ENCODE measurements around the gene TMEM231. TPM values are rescaled to one million over a fixed set of nuclear protein-coding genes. Genes with fewer than 3 reads are reported as not detected.

The TMEM231 gene
- total RNA-seq, 1 donor from 2014 or later = 18.2 TPM

DNA sequence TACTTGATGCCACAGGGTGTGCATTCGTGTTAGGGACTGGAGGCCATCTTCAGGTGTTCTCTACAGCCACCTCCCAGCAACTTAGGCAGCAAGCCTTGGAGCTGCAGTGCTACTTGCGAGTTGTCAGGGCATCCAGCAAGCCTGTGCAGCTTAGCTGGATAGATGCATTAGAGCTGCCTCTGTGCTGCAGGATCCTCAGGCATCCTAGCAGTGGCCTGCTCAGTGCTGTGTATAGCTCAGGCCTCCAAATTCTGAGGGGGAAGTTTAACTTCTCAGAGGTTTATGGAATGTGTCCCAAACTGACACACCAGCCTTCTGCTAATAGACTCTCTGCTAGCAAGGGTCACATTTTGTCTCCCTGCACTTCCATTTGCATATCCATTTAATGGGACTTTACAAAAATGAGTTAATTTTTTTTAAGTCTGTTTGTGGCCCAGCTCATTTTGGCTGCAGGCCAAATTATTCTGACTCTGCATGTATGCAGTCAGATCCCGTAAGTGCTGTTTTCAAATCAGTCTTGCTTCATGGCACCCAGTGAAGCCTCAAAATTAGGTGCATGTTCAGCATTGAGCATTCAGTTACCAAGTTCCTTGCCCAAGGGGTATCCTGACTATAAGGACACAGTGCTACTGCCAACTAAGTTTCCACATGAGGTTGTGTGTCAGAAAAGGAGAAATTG, 17.0 kb upstream of the TMEM231 start:
- H3K4me3 Mint-ChIP-seq = no peak overlapping the region
- no peaks in the 10 kb centered on the region for H3K4me1 Mint-ChIP-seq (ENCODE audit: unreplicated experiment)
- no peak for DNase-seq (ENCODE audit: extremely low spot score, unreplicated experiment)
- peaks cover 10% of the 10 kb centered on the region for H3K36me3 Mint-ChIP-seq
- no peaks in the 10 kb centered on the region for H3K27me3 Mint-ChIP-seq
- TF ChIP-seq, protein P1, sequence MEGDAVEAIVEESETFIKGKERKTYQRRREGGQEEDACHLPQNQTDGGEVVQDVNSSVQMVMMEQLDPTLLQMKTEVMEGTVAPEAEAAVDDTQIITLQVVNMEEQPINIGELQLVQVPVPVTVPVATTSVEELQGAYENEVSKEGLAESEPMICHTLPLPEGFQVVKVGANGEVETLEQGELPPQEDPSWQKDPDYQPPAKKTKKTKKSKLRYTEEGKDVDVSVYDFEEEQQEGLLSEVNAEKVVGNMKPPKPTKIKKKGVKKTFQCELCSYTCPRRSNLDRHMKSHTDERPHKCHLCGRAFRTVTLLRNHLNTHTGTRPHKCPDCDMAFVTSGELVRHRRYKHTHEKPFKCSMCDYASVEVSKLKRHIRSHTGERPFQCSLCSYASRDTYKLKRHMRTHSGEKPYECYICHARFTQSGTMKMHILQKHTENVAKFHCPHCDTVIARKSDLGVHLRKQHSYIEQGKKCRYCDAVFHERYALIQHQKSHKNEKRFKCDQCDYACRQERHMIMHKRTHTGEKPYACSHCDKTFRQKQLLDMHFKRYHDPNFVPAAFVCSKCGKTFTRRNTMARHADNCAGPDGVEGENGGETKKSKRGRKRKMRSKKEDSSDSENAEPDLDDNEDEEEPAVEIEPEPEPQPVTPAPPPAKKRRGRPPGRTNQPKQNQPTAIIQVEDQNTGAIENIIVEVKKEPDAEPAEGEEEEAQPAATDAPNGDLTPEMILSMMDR (conservative IDR thresholded peaks at IDR 0.05) = no peak
- no peaks in the 10 kb centered on the region for H3K9me3 Mint-ChIP-seq
- H3K27ac Mint-ChIP-seq = no peak overlapping the region

- H3K4me1 Mint-ChIP-seq (ENCODE audit: unreplicated experiment) = peaks cover 12% of the 10 kb centered on the region
- H3K27ac Mint-ChIP-seq = no peak overlapping the region
- H3K36me3 Mint-ChIP-seq = peaks cover 14% of the 10 kb centered on the region
- H3K9me3 Mint-ChIP-seq = no peaks in the 10 kb centered on the region
- DNase-seq (ENCODE audit: extremely low spot score, unreplicated experiment) = no peak
- TF ChIP-seq, protein P1 (conservative IDR thresholded peaks at IDR 0.05) = no peak
- H3K4me3 Mint-ChIP-seq = no peak overlapping the region
- H3K27me3 Mint-ChIP-seq = peaks cover 4% of the 10 kb centered on the region
These were observed 14.5 kb upstream of the TMEM231 start for GRCh38 chr16:75570396-75571065.

GRCh38 chr16:75567911-75568310, 11.9 kb upstream of the TMEM231 start:
- Mint-ChIP-seq H3K9me3 (no peaks in the 10 kb centered on the region), H3K27ac (peak overlapping the region; percentile 68), H3K4me3 (peak overlapping the region; percentile 100), H3K36me3 (peaks cover 3% of the 10 kb centered on the region), H3K27me3 (peaks cover 14% of the 10 kb centered on the region), H3K4me1 (ENCODE audit: unreplicated experiment) (peaks cover 17% of the 10 kb centered on the region)
- TF ChIP-seq, protein P1 (conservative IDR thresholded peaks at IDR 0.05) = no peak
- DNase-seq (ENCODE audit: extremely low spot score, unreplicated experiment) = no peak

DNA sequence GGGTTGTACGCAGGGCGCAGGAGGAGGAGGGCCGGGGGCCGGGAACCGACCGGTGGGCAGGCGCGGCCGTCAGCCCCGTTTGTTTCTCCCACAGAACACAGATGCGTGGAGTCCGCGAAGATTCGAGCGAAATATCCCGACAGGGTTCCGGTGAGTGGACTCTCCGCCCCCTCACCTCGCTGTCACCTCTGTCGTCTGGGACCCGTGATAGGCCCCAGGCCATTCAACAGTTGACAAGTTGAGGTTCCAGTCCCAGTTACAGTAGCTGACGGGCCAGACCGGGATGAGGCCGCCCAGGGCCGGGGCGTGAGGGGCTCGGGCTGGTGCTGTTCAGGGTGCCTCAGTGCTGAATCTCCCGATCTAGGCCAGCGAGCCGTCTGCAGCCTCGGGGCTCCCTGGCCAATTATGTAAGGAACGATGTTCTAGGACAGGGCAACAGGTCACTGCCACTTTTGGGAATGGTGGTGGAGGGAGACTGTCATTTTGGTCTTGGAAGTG, 10.8 kb upstream of the TMEM231 start:
- TF ChIP-seq, protein P1 (conservative IDR thresholded peaks at IDR 0.05) = no peak
- DNase-seq (ENCODE audit: extremely low spot score, unreplicated experiment) = no peak
- H3K36me3 Mint-ChIP-seq = peaks cover 3% of the 10 kb centered on the region
- no peaks in the 10 kb centered on the region for H3K9me3 Mint-ChIP-seq
- H3K27me3 Mint-ChIP-seq = peaks cover 17% of the 10 kb centered on the region
- H3K4me1 Mint-ChIP-seq (ENCODE audit: unreplicated experiment) = peaks cover 17% of the 10 kb centered on the region
- peak overlapping the region; percentile 68 for H3K27ac Mint-ChIP-seq
- peak overlapping the region; percentile 100 for H3K4me3 Mint-ChIP-seq

DNA sequence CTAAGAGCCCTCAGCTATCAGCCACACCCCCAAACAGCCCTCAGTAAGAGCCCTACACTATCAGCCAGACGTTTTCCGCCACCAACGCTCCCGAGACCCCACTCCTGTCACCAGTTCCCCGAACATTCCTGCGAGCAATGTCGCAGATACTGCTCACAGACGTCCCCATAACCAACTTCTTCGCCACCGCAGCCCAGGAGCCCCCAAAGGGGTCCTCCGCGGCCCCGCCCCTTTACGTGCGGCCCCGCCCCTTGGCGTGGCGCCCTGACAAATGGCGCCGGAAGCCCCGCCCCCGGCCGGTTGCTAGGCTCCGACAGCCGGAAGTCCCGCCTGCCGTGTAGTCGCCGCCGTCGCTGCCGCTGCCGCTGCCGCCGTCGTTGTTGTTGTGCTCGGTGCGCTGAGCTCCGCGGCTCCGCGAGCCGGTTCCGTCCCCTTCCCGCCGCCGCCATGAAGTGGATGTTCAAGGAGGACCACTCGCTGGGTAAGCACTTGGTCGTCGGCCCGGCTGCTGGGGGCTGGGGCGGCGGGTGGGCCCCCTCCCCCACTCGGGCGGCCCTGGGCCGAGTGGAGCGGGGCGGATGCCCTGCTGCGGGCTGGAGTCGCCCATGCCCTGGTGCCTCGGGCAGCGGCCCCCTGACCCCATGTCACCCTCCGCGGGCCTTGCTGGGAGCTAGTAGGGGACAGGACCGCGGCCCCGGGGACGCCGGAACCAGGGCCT, 10.1 kb upstream of the TMEM231 start, which contains the start of gene GABARAPL2:
TSS of gene GABARAPL2 (plus strand) at position 340 of the 718 bp plus-strand sequence. CDS start at position 448, 108 bp downstream.
- peaks cover 3% of the 10 kb centered on the region for H3K36me3 Mint-ChIP-seq
- no peaks in the 10 kb centered on the region for H3K9me3 Mint-ChIP-seq
- peaks cover 17% of the 10 kb centered on the region for H3K4me1 Mint-ChIP-seq (ENCODE audit: unreplicated experiment)
- DNase-seq (ENCODE audit: extremely low spot score, unreplicated experiment) = peak; percentile 93
- peaks cover 17% of the 10 kb centered on the region for H3K27me3 Mint-ChIP-seq
- H3K4me3 Mint-ChIP-seq = peak within 1 kb of the TSS; percentile 100
- TF ChIP-seq, protein P1 (conservative IDR thresholded peaks at IDR 0.05) = no peak
- peak within 1 kb of the TSS; percentile 98 for H3K27ac Mint-ChIP-seq
